HG02571 (cell line): Measurements from ENCODE around the gene MED14.

Source experiments
- ATAC-seq: cut with Tn5 transposase; IDR thresholded peaks from one replicate; pipeline ENCODE4 v1.9.1; 2021; ENCODE audit warnings: mild to moderate bottlenecking, moderate library complexity; ENCODE audit not compliant: unreplicated experiment

The MED14 gene

DNA sequence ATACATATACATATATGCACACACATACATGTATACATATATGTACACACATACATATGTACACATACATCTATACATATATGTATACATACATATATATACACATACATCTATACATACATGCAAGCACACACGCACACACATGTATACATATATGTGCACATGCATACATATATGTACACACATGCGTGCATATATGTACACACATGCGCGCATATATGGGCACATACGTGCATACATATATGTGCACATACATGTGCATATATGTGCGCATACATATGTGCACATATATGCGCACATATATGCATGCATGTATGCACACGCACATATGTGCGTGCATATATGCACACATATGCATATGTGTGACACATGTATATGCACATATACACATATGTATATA, 119.4 kb downstream of the MED14 start:
- ATAC-seq, result no peak

DNA sequence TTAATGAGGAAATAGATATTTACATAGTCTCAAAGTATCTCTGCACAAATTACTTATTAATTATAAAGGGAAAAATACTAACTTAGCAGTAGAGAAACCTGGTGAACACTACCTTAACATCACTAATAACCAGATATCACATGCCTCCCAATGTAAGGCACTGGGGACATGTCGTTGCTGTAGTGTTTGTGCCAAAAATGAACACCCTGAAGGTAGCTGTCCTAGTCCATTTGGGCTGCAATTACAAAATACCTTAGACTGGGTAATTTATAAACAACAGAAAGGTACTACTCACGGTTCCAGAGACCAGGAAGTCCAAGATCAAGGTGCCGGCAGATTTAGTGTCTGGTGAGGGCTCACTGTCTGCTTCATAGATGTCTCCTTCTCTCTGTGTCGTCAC, 122.8 kb downstream of the MED14 start:
- no peak for ATAC-seq

DNA sequence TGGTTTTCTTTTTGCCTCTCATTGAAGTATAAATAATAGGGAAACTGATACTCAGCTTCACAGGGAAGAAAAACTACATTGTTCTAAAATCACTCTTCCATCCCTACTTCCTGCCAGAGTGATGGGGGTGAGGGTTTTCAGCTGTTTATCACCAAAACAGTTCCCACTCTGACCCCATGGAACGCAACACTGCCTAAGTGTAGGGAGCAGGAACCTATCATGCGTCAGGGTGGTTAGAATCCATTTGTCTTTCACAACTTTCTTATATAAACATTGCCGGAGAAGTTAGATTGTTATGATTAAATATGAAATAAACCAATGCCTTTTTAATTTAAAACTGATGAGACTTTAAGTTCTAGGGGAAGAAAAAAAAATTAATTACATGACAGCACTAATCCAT, 128.0 kb downstream of the MED14 start:
- no peak for ATAC-seq

DNA sequence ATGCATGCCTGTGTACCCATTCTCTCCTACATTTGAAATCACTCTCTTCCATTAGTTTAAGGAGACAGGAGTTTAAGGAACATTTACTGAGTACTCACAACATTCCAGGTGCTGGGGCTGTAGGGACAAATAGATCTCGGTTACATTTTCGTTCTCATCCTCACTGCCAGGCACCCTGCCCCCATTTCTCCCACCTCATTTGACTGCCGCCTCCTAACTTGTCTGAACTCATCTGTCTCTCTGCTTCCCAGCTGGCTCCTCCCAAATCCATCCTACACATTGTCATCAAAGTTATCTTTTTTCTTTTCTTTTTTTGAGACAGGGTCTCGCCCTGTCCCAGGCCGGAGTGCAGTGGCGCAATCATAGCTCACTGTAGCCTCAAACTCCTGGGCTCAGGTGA, 131.9 kb downstream of the MED14 start:
- no peak for ATAC-seq
